Heart right ventricle (tissue), 16 donors: Measurements from ENCODE around the gene PRR3. TPM values are rescaled to one million over a fixed set of nuclear protein-coding genes. Genes with fewer than 3 reads are reported as not detected.

Experiments
- ATAC-seq, 8 donors: fragments of 200-7000 bp; cut with Tn5 transposase; one replicate each; pipeline ENCODE4 v1.9.1; 2020; ENCODE audit warnings: mild to moderate bottlenecking in 8 of 8, moderate library complexity in 8 of 8, moderate number of reproducible peaks in 1 of 8
- DNase-seq, 2 donors: peaks; one replicate each; pipeline ENCODE4 v3.0.0-alpha.2; 2020
- H3K27ac ChIP-seq, 10 donors: fragments of 200-600 bp; sonication (generic) in 2 of 10; one replicate each; pipeline versions ENCODE4 v1.5.0 to v1.8.0; 2020 to 2022; ENCODE audit warnings: mild to moderate bottlenecking in 3 of 10
- H3K27me3 ChIP-seq, 7 donors: fragments of 200-600 bp; one replicate each; pipeline ENCODE4 v1.8.0; 2021 to 2022; ENCODE audit warnings: mild to moderate bottlenecking in 2 of 7
- H3K36me3 ChIP-seq, 9 donors: fragments of 200-600 bp; sonication (generic) in 1 of 9; one replicate each; pipeline versions ENCODE4 v1.5.0 to v1.8.0; 2020 to 2022; ENCODE audit warnings: mild to moderate bottlenecking in 2 of 9
- H3K4me1 ChIP-seq, 9 donors: fragments of 200-600 bp; sonication (generic) in 1 of 9; one replicate each; pipeline versions ENCODE4 v1.5.0 to v1.8.0; 2020 to 2022; ENCODE audit warnings: mild to moderate bottlenecking in 4 of 9
- H3K4me3 ChIP-seq, 10 donors: fragments of 200-600 bp; sonication (generic) in 2 of 10; one replicate each; pipeline versions ENCODE4 v1.5.0 to v1.8.0; 2020 to 2022; ENCODE audit warnings: mild to moderate bottlenecking in 7 of 10, moderate library complexity in 2 of 10
- H3K9me3 ChIP-seq, 11 donors: fragments of 200-600 bp in 10 of 11; sonication (generic) in 2 of 11; one replicate each; pipeline versions ENCODE4 v1.5.0 to v1.8.0; 2013 to 2022; ENCODE audit warnings: mild to moderate bottlenecking in 2 of 11, control low read depth in 1 of 11, moderate library complexity in 1 of 11
- WGBS, 2 donors: extraction: QIAGEN DNeasy Blood & Tissue Kit; methylation state at CpG; one replicate each; pipeline ENCODE4 v1.1.7; 2013; ENCODE audit warnings: inconsistent platforms in 1 of 2; 5-methylcytosine and 5-hydroxymethylcytosine counted together
- intact Hi-C, 10 donors: fragments of 100-400 bp; cut with DNase I; formaldehyde crosslinking; loops; one replicate each; pipeline versions ENCODE4 v1.11.1 to v1.14.2; 2022
- microRNA-seq, 2 donors: library from miRNA; unstranded; fragments of <30 nt; microRNA quantifications; one replicate each; pipeline ENCODE4 v1.2.0, GENCODE V29; 2021
- polyA plus RNA-seq, 2 donors: library from polyadenylated mRNA; stranded (reverse); fragments of 200-250 nt; gene quantifications; one replicate each; pipeline ENCODE4 v1.2.3, GENCODE V29; 2013
- total RNA-seq, 10 donors: library from RNA; stranded (reverse); fragmentation: NEBNext Ultra II Directional in 3 of 10; extraction: Animal tissue kit (Norgen Biotek cat#: 25700) in 3 of 10; gene quantifications; one replicate each; pipeline versions ENCODE4 v1.2.1 to v1.2.4, GENCODE V29; 2021 to 2023
- TF ChIP-seq, protein P1 (sequence below), 9 donors: fragments of 200-600 bp; sonication (generic) in 2 of 9; IDR thresholded peaks; one replicate each; pipeline versions ENCODE4 v1.5.0 to v1.8.0; 2021 to 2022; ENCODE audit warnings: antibody characterized with exemption in 9 of 9, mild to moderate bottlenecking in 5 of 9, moderate library complexity in 1 of 9
- donor health status: Arrhythmogenic right ventricular cardiomyopathy.
- donor health status: ischemic (EF 13 %, LVEDD 7.1; RV severe dilation, severe dysfunction).
- donor health status: healthy with polysubstance abuse.
- donor health status: DM: no; HTN: yes; CAD: no.
- donor health status: DM: no; HTN: no; CAD: no.
- donor health status: ischemic (EF 25% LVEDD 6.9; RV normal size, moderate dysfunction).
- donor health status: ischemic (EF 25% LVEDD 5.7; RV mildly dilated, moderate dysfunction).
- donor health status: healthy.
- donor health status: DM: yes; HTN: yes; CAD: no.
- donor health status: Ischemic cardiomyopathy.
- donor health status: ischemic (EF 35%, LVEDD 5.7; RV mildly dilated, moderate dysfunction).
- donor health status: nonischemic (EF 11% LVEDD 7.7; RV severe dilation, severe dysfunction).
- donor health status: DM: yes; HTN: yes; CAD: no.
- donor health status: PGD.
- donor health status: ischemic (EF 29% LVEDD 5.4; RV normal size, mild dysfunction).
- donor health status: nonischemic (EF 23%, LVEDD 6.1; RV moderate dilation, normal function).

PRR3 gene
- total and polyA plus RNA-seq, 12 donors = 1.7 to 8.2 (median 2.8) TPM

DNA sequence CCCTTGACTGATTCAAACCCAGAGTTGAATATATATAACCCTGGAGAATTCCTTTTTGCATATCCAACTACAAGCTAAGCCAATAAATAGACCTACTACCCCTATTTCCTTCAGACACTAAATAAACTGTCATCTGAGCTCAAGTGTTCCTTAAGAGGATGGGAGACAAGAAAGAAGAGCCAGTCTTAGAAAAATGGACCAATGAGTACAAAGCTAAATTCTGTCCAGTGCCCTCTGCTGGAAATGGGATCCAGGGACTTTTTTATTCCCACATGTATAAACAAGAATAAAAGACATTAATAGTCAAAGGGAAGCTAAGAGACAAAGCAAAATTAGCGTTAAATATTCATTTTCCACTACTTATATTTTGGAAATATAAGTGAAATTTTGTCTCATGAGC lies 55.1 kb downstream of the PRR3 start:
- no peak for ATAC-seq

DNA sequence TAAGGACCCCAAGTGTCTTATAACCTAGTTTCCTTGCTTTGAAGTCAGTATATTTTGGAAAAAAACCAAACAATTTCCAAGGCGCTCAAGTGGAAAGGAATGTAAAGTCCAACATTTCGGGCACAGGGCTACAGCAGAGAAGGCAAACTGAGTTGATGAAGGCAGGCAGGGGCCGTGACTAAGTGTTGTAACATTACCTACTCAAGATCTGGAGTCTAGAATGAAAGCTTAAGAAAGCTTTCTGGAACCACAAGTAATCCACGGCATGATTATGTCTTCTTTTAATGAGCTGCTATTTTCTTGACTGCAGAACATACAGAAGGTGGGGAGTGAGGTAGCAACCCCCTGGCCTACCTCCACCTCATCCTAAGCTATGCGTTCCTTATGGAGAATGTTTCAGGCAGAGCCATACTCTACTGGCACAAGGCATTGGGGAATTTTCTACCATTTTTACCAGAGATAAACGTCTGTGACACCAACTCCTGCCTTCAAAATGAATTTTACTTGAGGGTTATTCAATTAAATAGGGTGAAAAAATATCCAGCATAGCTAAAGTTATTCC lies 55.7 kb downstream of the PRR3 start:
- peaks cover 5 to 58% (median 27%) of the 10 kb centered on the region in 9 donors for H3K36me3 ChIP-seq
- H3K4me1 ChIP-seq = peaks cover 6 to 59% (median 54%) of the 10 kb centered on the region in 9 donors
- peak overlapping the region in 6 of 10 donors; percentile 21 to 98 (median 72) for H3K27ac ChIP-seq
- no peaks in the 10 kb centered on the region for H3K27me3 ChIP-seq
- TF ChIP-seq, protein P1, sequence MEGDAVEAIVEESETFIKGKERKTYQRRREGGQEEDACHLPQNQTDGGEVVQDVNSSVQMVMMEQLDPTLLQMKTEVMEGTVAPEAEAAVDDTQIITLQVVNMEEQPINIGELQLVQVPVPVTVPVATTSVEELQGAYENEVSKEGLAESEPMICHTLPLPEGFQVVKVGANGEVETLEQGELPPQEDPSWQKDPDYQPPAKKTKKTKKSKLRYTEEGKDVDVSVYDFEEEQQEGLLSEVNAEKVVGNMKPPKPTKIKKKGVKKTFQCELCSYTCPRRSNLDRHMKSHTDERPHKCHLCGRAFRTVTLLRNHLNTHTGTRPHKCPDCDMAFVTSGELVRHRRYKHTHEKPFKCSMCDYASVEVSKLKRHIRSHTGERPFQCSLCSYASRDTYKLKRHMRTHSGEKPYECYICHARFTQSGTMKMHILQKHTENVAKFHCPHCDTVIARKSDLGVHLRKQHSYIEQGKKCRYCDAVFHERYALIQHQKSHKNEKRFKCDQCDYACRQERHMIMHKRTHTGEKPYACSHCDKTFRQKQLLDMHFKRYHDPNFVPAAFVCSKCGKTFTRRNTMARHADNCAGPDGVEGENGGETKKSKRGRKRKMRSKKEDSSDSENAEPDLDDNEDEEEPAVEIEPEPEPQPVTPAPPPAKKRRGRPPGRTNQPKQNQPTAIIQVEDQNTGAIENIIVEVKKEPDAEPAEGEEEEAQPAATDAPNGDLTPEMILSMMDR (IDR thresholded peaks at IDR 0.05) = no peak
- no peak for DNase-seq
- 63 to 68% methylated on average over 6 of the region's 6 CpGs for WGBS, 2 donors
- intact Hi-C loops = no loop called here
- no peaks in the 10 kb centered on the region for H3K9me3 ChIP-seq
- H3K4me3 ChIP-seq = no peak overlapping the region
- ATAC-seq = no peak

More for the DNA sequence above, 55.1 kb downstream of the PRR3 start:
- peaks cover 6 to 63% (median 32%) of the 10 kb centered on the region in 9 donors for H3K36me3 ChIP-seq
- TF ChIP-seq, protein P1 (IDR thresholded peaks at IDR 0.05) = peak in 5 of 9 donors; percentile 25 to 47 (median 35)
- H3K27me3 ChIP-seq = no peaks in the 10 kb centered on the region
- no peak for DNase-seq
- peak overlapping the region in 4 of 10 donors; percentile 21 to 98 (median 89) for H3K27ac ChIP-seq
- no peaks in the 10 kb centered on the region for H3K9me3 ChIP-seq
- no peak overlapping the region for H3K4me3 ChIP-seq
- intact Hi-C loops = no loop called here
- WGBS, 2 donors = 63 to 66% methylated on average over 1 of the region's 1 CpG
- H3K4me1 ChIP-seq = peaks cover 6 to 60% (median 54%) of the 10 kb centered on the region in 9 donors

Small RNAs within 50 kb of the gene (microRNA-seq; reads per million reads assigned to microRNA genes)
- gene MIR877 = 12.6 to 23.5 reads per million in 2 donors

Other genes starting within 250 kb of the PRR3 start
- gene TRIM39, start 230.4 kb upstream of the PRR3 start, total RNA-seq = 10 to 100 TPM in 2 of 10 donors, 1 to 10 TPM in 8; 6.3 to 10.6 (median 8.8) TPM
- gene TRIM39, start 230.4 kb upstream of the PRR3 start, polyA plus RNA-seq = 1 to 10 TPM; 5.2 to 7.6 TPM
- 10 to 100 TPM; 16.2 to 29.1 (median 23.8) TPM for gene RPP21, start 212.1 kb upstream of the PRR3 start, total RNA-seq
- gene RPP21, start 212.1 kb upstream of the PRR3 start, polyA plus RNA-seq = 100 to 1,000 TPM in 1 of 2 donors, 10 to 100 TPM in 1; 96.6 to 113 TPM
- 100 to 1,000 TPM; 121 to 482 (median 155) TPM for gene HLA-E, start 67.8 kb upstream of the PRR3 start, total RNA-seq
- 100 to 1,000 TPM; 232 to 263 TPM for gene HLA-E, start 67.8 kb upstream of the PRR3 start, polyA plus RNA-seq
- 10 to 100 TPM; 17.3 to 34.1 (median 19.8) TPM for gene GNL1, start 806 bp upstream of the PRR3 start, total RNA-seq
- 10 to 100 TPM; 20.3 to 29.9 TPM for gene GNL1, start 806 bp upstream of the PRR3 start, polyA plus RNA-seq
- 10 to 100 TPM; 37.1 to 49.1 (median 42.1) TPM for gene ABCF1, start 14.1 kb downstream of the PRR3 start, total RNA-seq
- 10 to 100 TPM; 32.6 to 36.6 TPM for gene ABCF1, start 14.1 kb downstream of the PRR3 start, polyA plus RNA-seq
- gene PPP1R10, start 59.9 kb downstream of the PRR3 start, total RNA-seq = 10 to 100 TPM; 24.9 to 51.1 (median 33.1) TPM
- gene PPP1R10, start 59.9 kb downstream of the PRR3 start, polyA plus RNA-seq = 10 to 100 TPM in 1 of 2 donors, 1 to 10 TPM in 1; 7.8 to 17.0 TPM
- 100 to 1,000 TPM; 106 to 144 (median 127) TPM for gene MRPS18B, start 60.5 kb downstream of the PRR3 start, total RNA-seq
- 100 to 1,000 TPM in 1 of 2 donors, 10 to 100 TPM in 1; 48.4 to 169 TPM for gene MRPS18B, start 60.5 kb downstream of the PRR3 start, polyA plus RNA-seq
- 1 to 10 TPM; 1.8 to 4.6 (median 2.8) TPM for gene ATAT1, start 69.6 kb downstream of the PRR3 start, total RNA-seq
- gene ATAT1, start 69.6 kb downstream of the PRR3 start, polyA plus RNA-seq = 1 to 10 TPM; 3.2 to 4.5 TPM
- 10 to 100 TPM; 39.8 to 77.4 (median 53.3) TPM for gene C6orf136, start 89.8 kb downstream of the PRR3 start, total RNA-seq
- 100 to 1,000 TPM in 1 of 2 donors, 10 to 100 TPM in 1; 42.4 to 134 TPM for gene C6orf136, start 89.8 kb downstream of the PRR3 start, polyA plus RNA-seq
- 10 to 100 TPM; 15.9 to 22.9 (median 20.9) TPM for gene DHX16, start 115.7 kb downstream of the PRR3 start, total RNA-seq
- gene DHX16, start 115.7 kb downstream of the PRR3 start, polyA plus RNA-seq = 10 to 100 TPM; 27.1 to 28.6 TPM
- gene PPP1R18, start 129.3 kb downstream of the PRR3 start, total RNA-seq = 10 to 100 TPM in 9 of 10 donors, 1 to 10 TPM in 1; 8.2 to 47.7 (median 16.4) TPM
- 10 to 100 TPM; 24.5 to 35.4 TPM for gene PPP1R18, start 129.3 kb downstream of the PRR3 start, polyA plus RNA-seq
- gene NRM, start 133.7 kb downstream of the PRR3 start, total RNA-seq = 1 to 10 TPM; 1.6 to 7.1 (median 3.1) TPM
- gene NRM, start 133.7 kb downstream of the PRR3 start, polyA plus RNA-seq = 10 to 100 TPM; 10.4 to 11.6 TPM
- 10 to 100 TPM; 15.3 to 21.7 (median 19.5) TPM for gene MDC1, start 160.0 kb downstream of the PRR3 start, total RNA-seq
- 10 to 100 TPM; 11.2 to 18.1 TPM for gene MDC1, start 160.0 kb downstream of the PRR3 start, polyA plus RNA-seq
- gene TUBB, start 163.1 kb downstream of the PRR3 start, total RNA-seq = 100 to 1,000 TPM; 144 to 437 (median 189) TPM
- gene TUBB, start 163.1 kb downstream of the PRR3 start, polyA plus RNA-seq = 100 to 1,000 TPM; 156 to 440 TPM
- 100 to 1,000 TPM; 158 to 280 (median 184) TPM for gene FLOT1, start 185.4 kb downstream of the PRR3 start, total RNA-seq
- 100 to 1,000 TPM; 233 to 317 TPM for gene FLOT1, start 185.4 kb downstream of the PRR3 start, polyA plus RNA-seq
- gene IER3, start 187.3 kb downstream of the PRR3 start, total RNA-seq = 100 to 1,000 TPM in 6 of 10 donors, 10 to 100 TPM in 4; 15.6 to 309 (median 115) TPM
- gene IER3, start 187.3 kb downstream of the PRR3 start, polyA plus RNA-seq = 10 to 100 TPM; 25.3 to 93.9 TPM